Hindlimb muscle (tissue), 1 donor: ENCODE results near the gene MDP1. TPM values are rescaled to one million over a fixed set of nuclear protein-coding genes. Genes with fewer than 3 reads are reported as not detected.

Experiments
- DNase-seq: peaks from one replicate; pipeline ENCODE4 v3.0.0-alpha.2; 2013
- polyA plus RNA-seq: library from polyadenylated mRNA; unstranded; fragments of 120-200 nt; gene quantifications from one replicate; pipeline ENCODE4 v1.2.1, GENCODE V29; 2013; ENCODE audit not compliant: insufficient read length

MDP1 gene
- 9.3 TPM for polyA plus RNA-seq

- peak; percentile 90 for DNase-seq
These were observed at the start of gene MDP1 for GRCh38 chr14:24215495-24216344. TSS of gene MDP1 (minus strand) at chr14:24216066. CDS start at chr14:24215955, 111 bp downstream.

GRCh38 chr14:24264298-24264697, 48.4 kb upstream of the MDP1 start:
- DNase-seq: no peak

GRCh38 chr14:24263848-24264247, 48.0 kb upstream of the MDP1 start:
- DNase-seq: no peak

GRCh38 chr14:24262821-24263733, 47.2 kb upstream of the MDP1 start, which contains the start of gene TGM1:
TSS of gene TGM1 (minus strand) at chr14:24263177. CDS start at chr14:24262352, 825 bp downstream.
- no peak for DNase-seq

- no peak for DNase-seq
These were observed 46.1 kb upstream of the MDP1 start for GRCh38 chr14:24261969-24262327.

- DNase-seq: no peak
These were observed 45.5 kb upstream of the MDP1 start for GRCh38 chr14:24261256-24261968.

GRCh38 chr14:24260780-24261157, 44.9 kb upstream of the MDP1 start:
- DNase-seq: no peak

GRCh38 chr14:24260026-24260779, 44.3 kb upstream of the MDP1 start:
- DNase-seq: no peak

GRCh38 chr14:24259282-24260025, 43.6 kb upstream of the MDP1 start:
- no peak for DNase-seq

- DNase-seq: no peak
These were observed 42.8 kb upstream of the MDP1 start for GRCh38 chr14:24258548-24259265.

GRCh38 chr14:24258119-24258518, 42.3 kb upstream of the MDP1 start:
- DNase-seq: no peak

- no peak for DNase-seq
These were observed 41.1 kb upstream of the MDP1 start for GRCh38 chr14:24256960-24257359.

- no peak for DNase-seq
These were observed 40.3 kb upstream of the MDP1 start for GRCh38 chr14:24255931-24256711.

GRCh38 chr14:24255438-24255837, 39.6 kb upstream of the MDP1 start:
- no peak for DNase-seq

GRCh38 chr14:24254630-24255392, 38.9 kb upstream of the MDP1 start:
- no peak for DNase-seq

GRCh38 chr14:24253936-24254335, 38.1 kb upstream of the MDP1 start:
- no peak for DNase-seq

GRCh38 chr14:24252289-24253124, 36.6 kb upstream of the MDP1 start:
- no peak for DNase-seq

GRCh38 chr14:24251880-24252288, 36.0 kb upstream of the MDP1 start:
- DNase-seq: no peak
